NCI-H1436 (cell line): ENCODE measurements around the gene GRAP2.
"Not testable (repeated sequence)": the region's sequence is repeated elsewhere in the genome, so short reads cannot be mapped to it uniquely, and the experiment has no call there.

ENCODE experiments used
- DNase-seq: peaks from one replicate; lab custom pipeline; 2025; lab: John Stamatoyannopoulos, UW

Gene GRAP2

GRCh38 chr22:39897841-39898240, 3.0 kb upstream of the GRAP2 start:
- no peak for DNase-seq

GRCh38 chr22:39898997-39899396, 1.9 kb upstream of the GRAP2 start:
- DNase-seq = no peak

- no peak for DNase-seq
These were observed 772 bp downstream of the GRAP2 start for GRCh38 chr22:39901565-39902146.

DNA sequence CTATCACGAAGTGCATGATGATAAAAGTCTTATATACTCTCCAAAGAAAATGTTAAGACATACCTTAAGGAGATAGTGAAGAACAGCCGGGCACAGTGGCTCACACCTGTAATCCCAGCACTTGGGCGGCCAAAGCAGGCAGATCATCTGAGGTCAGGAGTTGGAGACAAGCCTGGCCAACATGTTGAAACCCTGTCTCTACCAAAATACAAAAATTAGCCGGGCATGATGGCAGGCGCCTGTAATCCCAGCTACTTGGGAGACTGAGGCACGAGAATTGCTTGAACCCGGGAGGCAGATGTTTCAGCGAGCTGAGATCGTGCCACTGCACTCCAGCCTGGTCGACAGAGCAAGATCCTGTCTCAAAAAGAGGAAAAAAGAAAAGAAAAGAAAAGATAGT, 3.1 kb downstream of the GRAP2 start:
- not testable (repeated sequence) for DNase-seq

- DNase-seq = no peak
These were observed 4.0 kb downstream of the GRAP2 start for GRCh38 chr22:39904862-39905261.

- no peak for DNase-seq
These were observed 4.8 kb downstream of the GRAP2 start for GRCh38 chr22:39905687-39906086.

GRCh38 chr22:39906207-39906606, 5.3 kb downstream of the GRAP2 start:
- DNase-seq = no peak

- DNase-seq = no peak
These were observed 6.2 kb downstream of the GRAP2 start for GRCh38 chr22:39907047-39907446.

DNA sequence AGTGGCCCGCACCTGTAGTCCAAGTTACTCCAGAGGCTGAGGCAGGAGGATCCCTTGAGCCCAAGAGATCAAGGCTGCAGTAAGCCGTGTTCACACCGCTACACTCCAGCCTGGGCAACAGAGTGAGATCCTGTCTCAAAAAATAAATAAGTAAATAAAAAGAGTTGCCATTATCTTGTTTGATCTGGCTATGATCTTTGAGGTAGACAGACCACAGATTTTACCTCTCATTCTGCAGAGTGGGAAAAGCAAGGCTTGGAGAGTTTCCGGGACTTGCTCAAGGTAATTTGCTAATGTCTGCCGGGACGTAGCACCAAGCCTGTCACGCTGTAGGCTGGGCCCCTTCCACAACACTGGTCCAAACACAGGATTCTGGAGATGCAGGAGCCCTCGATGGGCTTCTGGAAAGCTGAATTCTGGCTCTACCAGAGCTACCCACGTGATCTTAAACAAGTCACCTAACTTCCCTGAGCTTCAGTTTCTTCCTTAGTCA, 6.8 kb downstream of the GRAP2 start:
- DNase-seq = no peak

DNA sequence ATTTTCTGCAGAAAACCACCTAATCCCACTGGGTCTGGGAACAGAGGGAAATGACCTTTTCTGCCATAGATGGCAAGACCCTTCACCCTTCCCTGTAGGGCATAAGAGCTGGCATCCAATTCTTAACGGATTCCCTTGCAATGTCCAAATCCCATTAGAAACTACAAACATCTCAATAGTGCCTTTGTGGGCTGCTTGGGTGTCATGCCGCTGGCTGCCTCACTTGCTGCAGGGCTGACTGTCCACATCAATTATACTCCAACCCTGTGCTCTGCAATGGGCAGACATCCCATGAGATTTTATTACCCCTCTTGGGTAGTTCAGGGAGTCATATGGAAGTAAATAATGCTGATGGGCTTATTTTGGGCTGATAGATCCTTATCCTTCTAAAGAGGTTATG, 7.3 kb downstream of the GRAP2 start:
- DNase-seq = no peak

DNA sequence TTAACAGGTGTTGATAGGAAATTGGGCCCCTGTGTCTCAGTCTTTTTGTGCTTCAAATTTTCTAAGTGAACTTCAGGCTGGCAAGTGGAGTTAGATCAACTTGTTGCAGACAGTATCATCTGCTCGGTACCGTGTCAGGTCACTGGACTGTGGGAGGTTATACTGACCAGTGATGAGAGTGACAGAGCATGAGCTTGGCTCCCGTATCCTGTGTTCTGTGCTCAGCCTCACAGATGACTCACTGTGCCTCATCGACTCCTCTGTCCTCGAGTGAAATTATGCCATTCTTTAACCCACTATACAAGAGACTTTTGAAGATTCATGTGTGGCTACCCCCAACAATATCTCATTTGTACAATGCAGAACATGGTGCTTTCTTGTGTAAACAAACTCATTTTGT, 7.9 kb downstream of the GRAP2 start:
- no peak for DNase-seq

GRCh38 chr22:39910876-39911613, 10.2 kb downstream of the GRAP2 start:
- DNase-seq = no peak

GRCh38 chr22:39913321-39913720, 12.4 kb downstream of the GRAP2 start:
- DNase-seq = no peak

DNA sequence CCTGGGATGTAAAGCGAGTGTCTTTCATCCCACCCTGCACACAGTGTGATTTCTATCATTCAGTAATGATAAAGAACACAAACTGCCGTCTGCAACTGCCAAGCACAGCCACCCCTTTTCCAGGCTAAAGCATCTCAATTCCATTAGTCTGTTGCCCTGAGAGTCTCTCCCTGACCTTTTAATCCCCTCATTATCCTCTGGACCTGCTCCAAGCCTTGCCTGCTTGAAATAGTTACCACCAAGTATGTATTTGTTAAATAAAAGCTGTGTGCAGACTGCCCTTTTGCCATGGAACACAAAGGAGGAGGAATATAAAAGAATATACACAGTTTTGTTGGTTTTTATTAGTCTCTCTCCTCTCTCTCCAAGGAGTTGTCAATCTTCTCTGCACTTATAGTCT, 13.0 kb downstream of the GRAP2 start:
- no peak for DNase-seq

- no peak for DNase-seq
These were observed 13.7 kb downstream of the GRAP2 start for GRCh38 chr22:39914584-39914983.

DNA sequence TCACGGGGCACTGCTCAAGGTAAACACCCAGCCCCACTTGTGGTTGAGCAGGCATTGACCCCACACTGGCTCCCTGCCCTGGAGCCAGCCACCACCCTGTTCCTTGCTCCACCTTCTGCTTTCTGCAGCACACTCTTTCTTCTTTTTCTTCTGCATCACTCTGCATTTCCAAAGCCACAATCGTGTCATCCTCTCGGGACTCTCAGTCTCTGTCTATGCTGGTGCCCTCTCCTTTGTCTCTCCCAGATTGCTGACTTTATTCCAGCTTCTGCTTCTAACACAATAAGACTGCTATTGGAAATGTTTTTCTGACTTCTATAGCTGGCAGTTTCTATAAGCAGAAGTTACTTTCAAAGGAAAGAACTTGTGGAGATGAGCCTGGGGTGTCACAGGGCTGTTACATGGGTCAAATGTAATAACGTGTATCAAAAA, 14.4 kb downstream of the GRAP2 start:
- DNase-seq = no peak

DNA sequence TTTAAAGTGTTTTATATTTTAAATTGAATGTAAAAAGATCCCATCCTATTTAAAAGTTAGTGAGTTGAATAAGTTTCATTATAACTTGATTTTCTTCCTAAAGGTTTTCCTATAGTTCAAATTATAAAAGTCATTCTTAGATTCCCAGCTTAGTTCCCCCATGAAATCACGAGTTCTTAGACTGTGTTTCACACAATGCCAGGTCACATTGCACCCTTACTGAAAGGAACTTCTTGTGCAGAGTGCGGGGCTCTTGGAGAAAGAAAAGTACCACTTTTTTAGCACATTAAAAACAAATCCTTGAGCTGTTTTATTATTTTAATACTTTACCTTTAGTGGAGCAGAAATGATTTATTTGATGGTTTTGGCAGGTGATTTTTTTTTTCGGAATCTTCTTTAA, 15.6 kb downstream of the GRAP2 start:
- DNase-seq = no peak

- no peak for DNase-seq
These were observed 16.3 kb downstream of the GRAP2 start for GRCh38 chr22:39917197-39917643.

GRCh38 chr22:39917776-39918495, 17.1 kb downstream of the GRAP2 start:
- no peak for DNase-seq

DNA sequence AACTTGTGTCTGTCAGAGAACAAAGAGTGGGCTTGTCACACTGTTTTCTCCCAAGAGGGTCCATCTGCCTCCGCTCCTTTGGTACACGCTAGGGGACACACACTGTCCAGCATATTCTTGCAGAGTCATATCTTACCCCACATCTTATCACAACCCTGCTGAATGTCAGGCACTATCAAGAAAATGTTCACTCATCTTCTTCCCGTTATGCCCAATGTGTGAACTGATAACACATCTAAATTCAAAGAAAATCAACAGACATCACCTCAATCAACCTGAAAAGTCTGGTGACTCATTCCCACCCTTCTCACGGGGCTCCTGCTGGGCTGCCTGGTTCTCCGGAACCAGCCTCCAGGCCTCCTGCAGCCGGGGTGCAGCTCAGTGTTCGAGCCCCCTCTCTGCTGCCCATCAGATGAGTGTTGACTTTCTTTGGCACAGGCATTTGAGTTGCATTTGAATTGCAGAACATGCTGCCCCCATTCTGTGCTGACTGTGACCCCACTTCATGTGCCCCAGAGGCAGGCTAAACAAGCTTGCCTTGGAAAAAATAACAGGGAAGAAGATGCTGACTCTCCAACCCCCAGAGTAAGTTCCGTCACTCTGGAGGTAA, 19.4 kb downstream of the GRAP2 start:
- no peak for DNase-seq

- no peak for DNase-seq
These were observed 22.8 kb downstream of the GRAP2 start for GRCh38 chr22:39923696-39924095.

- DNase-seq = no peak
These were observed 23.4 kb downstream of the GRAP2 start for GRCh38 chr22:39924286-39924685.

DNA sequence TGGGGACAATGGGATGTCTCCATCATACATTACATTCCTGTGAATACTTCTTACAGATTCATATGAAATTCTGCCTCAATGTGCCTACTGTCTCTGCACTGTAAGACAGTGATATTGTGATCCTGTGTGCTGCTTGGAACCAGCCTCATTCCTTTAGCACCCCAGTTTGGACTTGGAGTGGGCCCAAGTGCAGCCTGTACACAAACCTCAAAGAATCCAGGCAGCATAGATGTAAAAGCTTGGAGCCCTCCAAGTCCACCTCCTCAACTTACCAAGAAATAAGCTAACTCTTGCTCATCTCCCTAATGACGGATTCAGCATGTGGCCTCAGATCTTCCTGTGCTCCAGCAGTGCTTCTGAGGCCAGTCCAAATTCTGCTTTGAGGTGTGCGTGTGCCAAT, 24.4 kb downstream of the GRAP2 start:
- DNase-seq = no peak
